C4-2B (cell line): ENCODE measurements around the gene TMCO5A.

Experiments
- ZFX ChIP-seq: fragments of 450-650 bp; IDR thresholded peaks from 2 replicates; pipeline ENCODE4 v1.6.1; 2017
- TF ChIP-seq, protein P1 (sequence below): fragments of 450-650 bp; conservative IDR thresholded peaks from 2 replicates; pipeline ENCODE4 v1.5.1; 2017; ENCODE audit warnings: mild to moderate bottlenecking

DNA sequence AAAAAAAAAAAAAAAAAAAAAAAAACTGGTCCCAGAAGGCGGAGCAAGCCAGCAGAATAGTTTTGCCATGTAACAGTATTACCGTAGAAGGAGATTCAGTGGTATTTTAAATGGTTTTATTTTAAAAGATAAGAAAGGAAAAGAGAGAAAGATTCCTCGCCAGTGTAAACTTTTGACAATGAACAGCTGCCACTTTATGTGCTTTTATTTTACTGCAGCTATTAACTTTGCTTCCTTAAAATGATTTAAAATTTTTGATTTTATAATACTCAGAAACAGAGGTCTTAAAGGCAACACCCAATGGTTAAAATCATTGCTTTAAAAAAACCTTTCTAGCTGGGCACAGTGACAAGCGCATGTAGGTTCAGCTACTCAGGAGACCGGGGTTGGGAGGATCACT, 46.8 kb downstream of the TMCO5A start:
- TF ChIP-seq, protein P1, sequence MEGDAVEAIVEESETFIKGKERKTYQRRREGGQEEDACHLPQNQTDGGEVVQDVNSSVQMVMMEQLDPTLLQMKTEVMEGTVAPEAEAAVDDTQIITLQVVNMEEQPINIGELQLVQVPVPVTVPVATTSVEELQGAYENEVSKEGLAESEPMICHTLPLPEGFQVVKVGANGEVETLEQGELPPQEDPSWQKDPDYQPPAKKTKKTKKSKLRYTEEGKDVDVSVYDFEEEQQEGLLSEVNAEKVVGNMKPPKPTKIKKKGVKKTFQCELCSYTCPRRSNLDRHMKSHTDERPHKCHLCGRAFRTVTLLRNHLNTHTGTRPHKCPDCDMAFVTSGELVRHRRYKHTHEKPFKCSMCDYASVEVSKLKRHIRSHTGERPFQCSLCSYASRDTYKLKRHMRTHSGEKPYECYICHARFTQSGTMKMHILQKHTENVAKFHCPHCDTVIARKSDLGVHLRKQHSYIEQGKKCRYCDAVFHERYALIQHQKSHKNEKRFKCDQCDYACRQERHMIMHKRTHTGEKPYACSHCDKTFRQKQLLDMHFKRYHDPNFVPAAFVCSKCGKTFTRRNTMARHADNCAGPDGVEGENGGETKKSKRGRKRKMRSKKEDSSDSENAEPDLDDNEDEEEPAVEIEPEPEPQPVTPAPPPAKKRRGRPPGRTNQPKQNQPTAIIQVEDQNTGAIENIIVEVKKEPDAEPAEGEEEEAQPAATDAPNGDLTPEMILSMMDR: no peak
- TF ChIP-seq ZFX: no peak
